Measurements from ENCODE around the gene ANO7.

DNA sequence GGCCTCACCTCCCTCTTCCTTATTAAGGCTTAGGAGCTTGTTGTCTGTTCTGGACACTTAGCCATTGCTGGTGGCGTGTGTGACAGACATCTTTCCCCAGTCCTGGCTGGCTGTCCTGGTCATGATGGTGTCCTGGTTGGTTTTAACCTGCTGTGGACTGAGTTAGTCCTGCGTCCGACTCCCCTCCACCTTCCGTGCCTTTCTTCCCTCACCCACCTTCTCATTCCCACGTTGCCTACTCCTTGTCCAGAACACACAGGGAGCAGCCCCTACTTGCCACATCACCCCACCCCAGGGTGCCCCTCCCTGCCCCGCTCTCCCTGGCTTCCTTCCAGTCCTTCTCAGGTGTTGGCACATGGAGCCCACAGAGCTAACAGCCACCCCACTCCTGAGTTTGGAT lies 9.5 kb downstream of the ANO7 start:
- TF ChIP-seq POLR2A (IDR thresholded peaks at IDR 0.05; ENCODE audit: low read length) (no peak), GATA1 (IDR thresholded peaks at IDR 0.05; ENCODE audit: low read depth, low read length) (no peak)
